ENCODE results near the gene GORASP2. TPM values are rescaled to one million over a fixed set of nuclear protein-coding genes. Genes with fewer than 3 reads are reported as not detected.

The GORASP2 gene
- total and polyA plus RNA-seq, 2 of the 8 experiments (the other 6 are each of a cell fraction or from before 2014, with no cell fraction given), result 86.8 to 214 TPM

DNA sequence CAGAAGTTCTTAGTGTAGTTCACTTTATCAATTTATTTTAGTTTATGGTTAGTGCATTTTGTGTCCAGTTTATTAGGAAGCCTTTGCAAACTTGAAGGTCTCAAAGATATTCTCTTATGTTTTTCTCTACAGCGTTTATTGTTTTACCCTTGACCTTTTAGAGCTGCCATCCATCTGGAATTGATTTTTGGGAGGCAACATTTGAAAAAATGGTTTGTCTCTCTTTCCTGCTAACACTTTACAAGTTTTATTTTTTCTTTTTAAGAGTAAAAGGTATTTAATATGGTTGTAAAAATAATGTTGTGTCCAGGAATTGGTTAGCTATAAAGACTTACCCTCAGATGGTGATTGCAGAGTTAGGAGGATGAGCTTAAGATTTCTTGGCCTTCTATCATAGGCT lies 14.0 kb downstream of the GORASP2 start (continued):
- no peak for TF ChIP-seq TAF1 (IDR thresholded peaks at IDR 0.05; ENCODE audit: low read depth, low read length)
- no peak for TF ChIP-seq CBX5 (IDR thresholded peaks at IDR 0.05; ENCODE audit: low read depth, low read length)
- no peak for TF ChIP-seq EGR1 (IDR thresholded peaks at IDR 0.05; ENCODE audit: borderline replicate concordance, low read depth, low read length)
- TF ChIP-seq CTBP2 (IDR thresholded peaks at IDR 0.05; ENCODE audit: borderline replicate concordance, insufficient read depth, insufficient read length, low read length), result no peak
- no peak for TF ChIP-seq RXRA (IDR thresholded peaks at IDR 0.05; ENCODE audit: insufficient read depth, low read depth, low read length)
- TF ChIP-seq SIX5 (IDR thresholded peaks at IDR 0.05; ENCODE audit: low read depth, low read length), result no peak
- TF ChIP-seq SP1 (IDR thresholded peaks at IDR 0.05; ENCODE audit: low read depth, low read length), result no peak
- TF ChIP-seq CBX8 (IDR thresholded peaks at IDR 0.05; ENCODE audit: borderline replicate concordance, low read depth, low read length), result no peak
- no peak for TF ChIP-seq ASH2L (IDR thresholded peaks at IDR 0.05; ENCODE audit: low read length)
- TF ChIP-seq HDAC2 (IDR thresholded peaks at IDR 0.05; ENCODE audit: borderline replicate concordance in 1 of 2, low read depth in 2 of 2, low read length in 2 of 2), result no peak
- no peak for TF ChIP-seq CEBPB (IDR thresholded peaks at IDR 0.05; ENCODE audit: low read depth, low read length)

Measured in H1 (cell line).